Measurements from ENCODE around the gene KIF5C.
"Not testable (repeated sequence)": the region's sequence is repeated elsewhere in the genome, so short reads cannot be mapped to it uniquely, and the experiment has no call there.

Gene KIF5C

DNA sequence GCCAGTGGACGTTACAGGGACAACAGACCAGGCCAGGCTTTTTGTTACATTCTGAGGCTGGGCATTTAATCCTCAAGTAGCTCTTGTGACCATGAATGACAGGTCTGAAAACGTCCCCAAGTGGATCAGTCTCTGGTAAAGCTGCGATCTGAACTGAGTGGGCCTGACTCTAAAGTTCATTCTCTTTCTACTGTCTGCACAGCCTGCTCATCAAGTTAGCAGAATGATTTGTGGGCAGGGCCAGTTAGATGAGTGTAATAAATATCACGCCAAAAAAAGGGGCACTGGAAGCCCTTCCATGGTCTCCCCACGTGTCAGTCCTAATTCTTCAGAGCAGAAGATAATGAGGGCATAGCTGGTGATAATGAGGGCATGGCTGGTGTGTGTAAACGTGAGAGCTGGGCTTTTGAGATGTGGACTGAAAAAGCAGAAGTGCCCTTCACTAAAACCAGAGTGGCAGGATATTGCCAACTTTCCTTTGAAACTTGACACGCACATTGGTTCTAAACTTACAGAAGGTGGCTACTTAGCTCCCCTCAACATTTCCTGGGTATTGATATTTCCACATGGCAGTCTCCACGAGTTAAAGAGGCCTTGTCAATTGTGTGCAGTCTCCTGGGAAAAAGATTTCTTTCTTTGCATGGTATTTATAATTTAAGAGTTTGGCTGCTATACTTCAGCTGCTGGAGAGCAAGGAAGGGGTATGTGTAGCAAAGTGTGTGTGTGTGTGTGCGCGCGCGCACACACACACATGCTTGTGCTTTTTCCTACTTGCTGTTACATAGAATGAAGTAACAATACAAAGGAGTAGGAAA lies 90.8 kb downstream of the KIF5C start:
- no peak for DNase-seq (ENCODE audit: low read depth)

DNA sequence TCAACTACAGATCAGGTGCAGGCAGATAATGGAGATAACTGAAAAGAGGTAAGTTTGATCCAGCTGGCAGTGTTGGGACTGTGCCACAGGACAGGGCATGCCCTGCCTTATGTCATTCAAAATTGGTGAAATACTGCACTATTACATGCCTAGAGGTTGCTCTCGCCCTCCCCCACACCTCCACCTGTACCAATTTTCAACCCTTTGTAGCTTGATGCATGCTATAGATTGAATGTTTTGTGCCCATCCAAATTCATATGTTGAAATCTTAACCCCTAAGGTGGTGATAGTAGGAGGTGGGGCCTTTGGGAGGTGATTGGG lies 91.4 kb downstream of the KIF5C start:
- no peak for DNase-seq (ENCODE audit: low read depth)

DNA sequence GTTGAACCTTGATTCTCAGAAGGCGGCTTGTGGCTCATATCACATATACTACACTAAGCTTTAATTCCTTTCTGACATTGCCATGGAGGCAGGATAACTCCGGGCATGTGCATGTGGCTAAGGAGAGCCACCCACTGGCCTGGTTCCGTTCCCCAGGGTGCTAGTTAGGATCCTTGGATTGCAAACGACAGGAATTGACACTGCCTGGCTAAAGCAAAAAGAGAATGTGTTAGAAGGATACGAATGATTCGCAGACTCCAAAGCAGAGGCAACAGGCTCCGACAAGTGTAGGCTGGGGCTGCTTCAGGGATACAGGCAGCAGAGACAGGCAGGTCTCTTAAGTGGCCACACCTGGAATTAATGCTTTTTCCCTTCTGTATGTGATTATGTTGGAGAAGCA lies 92.0 kb downstream of the KIF5C start:
- no peak for DNase-seq (ENCODE audit: low read depth)

DNA sequence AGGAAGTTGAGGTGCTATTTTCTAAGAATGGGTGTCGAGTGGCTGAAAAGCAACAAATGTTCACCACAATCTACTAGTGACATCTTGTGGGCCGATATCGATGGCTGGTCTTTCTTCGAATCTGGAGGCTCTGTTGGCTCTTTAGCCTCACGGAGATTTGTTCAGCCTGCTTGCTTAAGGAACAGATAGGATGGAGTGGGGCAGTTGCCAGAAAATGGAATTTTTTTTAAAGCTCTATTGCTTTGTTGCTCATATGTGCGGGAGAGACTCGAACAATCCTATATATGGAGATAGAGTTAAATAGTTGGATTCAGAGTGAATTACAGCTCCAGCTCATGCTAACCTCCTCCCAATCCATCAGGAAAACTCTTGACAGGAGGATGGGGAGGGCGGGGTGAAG lies 92.6 kb downstream of the KIF5C start:
- DNase-seq (ENCODE audit: low read depth), result no peak

DNA sequence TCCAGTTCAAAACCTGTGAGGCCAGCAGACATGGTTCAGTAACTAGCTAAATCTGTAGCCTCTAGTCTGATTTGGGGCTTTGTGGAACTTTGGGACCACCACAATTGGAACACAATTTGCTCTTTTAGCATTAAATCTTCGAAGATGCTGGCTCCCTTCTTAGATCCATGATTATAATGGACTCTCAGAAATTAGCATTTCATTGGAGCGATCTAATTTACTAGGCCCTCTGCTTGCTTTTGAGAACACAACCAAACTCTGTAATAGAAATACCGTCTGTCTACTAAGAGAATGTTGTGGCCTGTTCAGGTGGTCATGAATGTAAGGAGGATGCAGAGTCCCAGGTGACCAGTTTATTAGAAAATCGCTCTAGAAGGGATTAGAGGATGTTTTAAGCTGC lies 93.3 kb downstream of the KIF5C start:
- DNase-seq (ENCODE audit: low read depth), result no peak

DNA sequence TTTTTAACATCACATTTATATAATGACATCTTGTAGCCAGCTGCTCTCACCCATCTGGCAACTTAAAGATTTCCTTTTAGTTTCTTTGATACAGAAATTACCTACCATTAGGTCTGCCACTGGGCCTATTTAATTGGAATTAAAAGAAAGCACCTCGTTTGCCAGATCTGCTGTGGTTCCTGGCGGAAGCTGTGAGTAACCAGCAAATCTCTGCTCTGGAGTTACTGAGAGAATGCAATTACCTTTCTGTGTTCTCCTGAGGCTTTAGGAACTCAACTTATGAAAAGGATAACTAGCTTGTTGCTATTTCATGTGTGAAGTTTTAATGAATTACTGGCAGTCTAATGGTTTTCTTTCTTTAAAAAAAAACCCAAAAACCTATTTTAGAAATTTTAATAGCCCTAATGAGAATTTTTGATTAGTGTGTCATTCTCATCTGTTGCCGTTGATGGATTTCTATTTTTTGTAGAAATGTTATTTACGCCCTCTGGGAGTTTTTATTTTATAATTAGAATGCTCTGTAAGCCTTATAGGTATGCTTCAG lies 93.8 kb downstream of the KIF5C start:
- no peak for DNase-seq (ENCODE audit: low read depth)

DNA sequence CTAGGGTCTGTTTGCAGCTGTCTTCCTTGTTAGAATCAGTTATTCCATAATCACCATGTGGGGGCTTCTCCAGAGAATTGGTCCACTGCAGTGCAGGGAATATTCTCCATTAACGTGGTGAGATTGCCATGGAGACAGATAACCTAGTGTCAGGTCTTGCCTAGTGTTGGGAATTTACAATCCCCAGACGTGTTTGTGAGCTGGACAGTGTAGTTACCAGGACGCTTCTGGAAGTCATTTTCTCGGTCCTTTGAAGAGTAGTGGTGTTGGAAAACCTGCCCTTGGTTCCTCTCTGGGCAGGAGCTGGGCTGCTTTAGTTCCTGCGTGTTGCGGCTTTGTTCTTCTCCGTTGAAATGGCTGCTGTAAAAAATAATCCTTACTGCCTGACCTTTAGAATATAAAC lies 94.6 kb downstream of the KIF5C start:
- no peak for DNase-seq (ENCODE audit: low read depth)

DNA sequence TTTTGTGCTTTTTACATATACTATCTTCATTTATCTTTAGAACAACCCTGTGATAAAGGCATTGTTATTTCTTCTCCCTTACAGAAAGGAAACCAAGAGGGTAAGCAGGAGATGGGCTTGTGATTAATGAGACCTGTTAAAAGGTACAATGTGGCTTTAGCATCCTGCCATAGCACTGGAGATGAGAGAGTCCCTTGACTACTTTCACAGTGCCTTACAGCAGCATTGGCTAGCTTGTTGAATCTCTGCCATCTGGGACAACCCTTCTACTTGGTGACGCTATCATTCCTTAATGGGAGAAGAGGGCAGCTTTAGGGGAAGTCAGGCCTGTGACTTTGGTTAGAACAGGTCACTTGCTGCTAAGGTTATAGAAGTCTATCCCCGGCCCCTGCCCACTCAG lies 95.4 kb downstream of the KIF5C start:
- DNase-seq (ENCODE audit: low read depth), result no peak

DNA sequence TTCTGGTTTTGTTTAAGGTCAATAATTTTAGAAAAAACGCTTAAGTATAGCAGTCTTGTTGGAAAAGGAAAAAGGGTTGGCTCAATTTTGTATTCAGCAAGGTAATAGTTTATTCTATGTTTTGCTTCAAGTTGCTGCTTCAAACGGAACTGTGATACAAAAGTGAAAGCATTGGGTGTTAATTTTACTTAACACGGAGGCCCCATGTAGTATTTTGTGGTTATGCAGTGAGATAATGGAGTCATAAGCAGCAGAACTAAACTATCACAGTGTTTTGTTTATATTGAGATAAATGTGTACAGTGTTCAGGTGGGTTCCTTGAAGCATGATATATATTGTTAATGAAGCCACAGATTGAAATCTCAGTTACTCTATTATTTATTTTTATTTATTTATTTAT lies 96.5 kb downstream of the KIF5C start:
- no peak for DNase-seq (ENCODE audit: low read depth)

DNA sequence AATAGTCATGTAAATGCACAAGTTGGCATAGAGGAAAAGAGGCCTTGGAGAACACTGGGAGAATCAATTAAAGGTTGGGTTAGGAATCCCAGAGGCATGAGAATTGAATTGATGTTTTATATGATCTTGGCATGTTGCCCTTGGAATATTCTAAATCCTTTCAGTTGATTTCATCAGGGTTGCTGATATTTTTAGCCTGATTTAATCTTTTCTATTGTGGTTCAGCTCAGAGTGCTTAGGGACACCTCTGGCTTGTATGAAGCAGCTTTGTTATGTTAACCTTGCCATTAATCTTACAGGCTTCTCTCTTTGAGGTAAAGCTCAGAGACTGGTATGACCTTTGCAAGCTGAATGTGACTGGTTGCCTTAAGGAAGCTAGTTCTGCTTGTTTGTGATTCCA lies 99.1 kb downstream of the KIF5C start:
- no peak for DNase-seq (ENCODE audit: low read depth)

DNA sequence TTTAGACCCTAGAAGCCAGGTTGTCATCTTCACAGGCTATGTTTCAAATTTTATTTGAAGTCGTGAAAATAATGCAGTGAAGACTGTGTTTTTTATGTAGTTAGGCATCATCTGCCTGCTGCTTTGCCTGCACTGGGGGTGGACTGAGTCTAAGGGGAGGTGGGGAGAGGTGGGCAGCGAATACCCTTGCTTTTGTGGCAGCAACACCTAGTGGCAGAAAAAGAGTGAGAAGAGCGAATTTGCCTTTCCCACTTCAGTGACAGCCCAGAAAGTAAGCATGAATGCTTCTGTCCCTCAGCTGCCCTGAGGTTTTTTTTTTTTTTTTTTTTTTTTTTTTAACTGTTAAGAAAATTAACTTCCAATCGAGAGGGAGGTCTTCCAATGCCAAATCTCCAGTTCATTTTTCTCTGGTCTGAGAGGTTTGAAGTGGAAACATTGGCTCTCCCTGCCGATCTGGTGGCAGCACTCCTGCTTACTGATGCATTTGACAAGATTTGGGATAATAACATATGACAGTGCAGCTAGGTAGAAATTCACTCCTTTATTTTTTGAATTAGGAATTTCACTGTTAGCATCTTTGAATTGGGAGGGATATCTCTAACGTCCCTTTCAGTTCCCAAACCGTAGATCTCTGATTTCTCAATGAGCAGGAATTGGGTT lies 103.1 kb downstream of the KIF5C start:
- no peak for DNase-seq (ENCODE audit: low read depth)

DNA sequence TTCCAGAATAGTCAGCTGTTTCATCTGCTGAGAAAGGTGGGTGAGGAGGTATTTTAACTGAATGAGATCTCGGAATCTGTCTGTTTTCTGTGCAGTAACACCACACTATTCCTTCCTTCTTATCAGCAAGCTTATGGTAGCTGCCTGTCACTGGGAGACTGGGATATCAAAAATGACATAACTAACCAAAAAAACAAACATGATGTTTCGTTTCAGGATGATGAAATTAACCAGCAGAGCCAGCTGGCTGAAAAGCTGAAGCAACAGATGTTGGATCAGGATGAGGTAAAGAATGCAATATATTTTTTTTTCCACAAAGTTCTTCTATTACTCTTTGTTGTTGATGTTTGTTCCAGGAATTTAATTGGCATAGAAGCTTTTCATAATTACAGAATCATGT lies 103.7 kb downstream of the KIF5C start:
- DNase-seq (ENCODE audit: low read depth), result no peak

DNA sequence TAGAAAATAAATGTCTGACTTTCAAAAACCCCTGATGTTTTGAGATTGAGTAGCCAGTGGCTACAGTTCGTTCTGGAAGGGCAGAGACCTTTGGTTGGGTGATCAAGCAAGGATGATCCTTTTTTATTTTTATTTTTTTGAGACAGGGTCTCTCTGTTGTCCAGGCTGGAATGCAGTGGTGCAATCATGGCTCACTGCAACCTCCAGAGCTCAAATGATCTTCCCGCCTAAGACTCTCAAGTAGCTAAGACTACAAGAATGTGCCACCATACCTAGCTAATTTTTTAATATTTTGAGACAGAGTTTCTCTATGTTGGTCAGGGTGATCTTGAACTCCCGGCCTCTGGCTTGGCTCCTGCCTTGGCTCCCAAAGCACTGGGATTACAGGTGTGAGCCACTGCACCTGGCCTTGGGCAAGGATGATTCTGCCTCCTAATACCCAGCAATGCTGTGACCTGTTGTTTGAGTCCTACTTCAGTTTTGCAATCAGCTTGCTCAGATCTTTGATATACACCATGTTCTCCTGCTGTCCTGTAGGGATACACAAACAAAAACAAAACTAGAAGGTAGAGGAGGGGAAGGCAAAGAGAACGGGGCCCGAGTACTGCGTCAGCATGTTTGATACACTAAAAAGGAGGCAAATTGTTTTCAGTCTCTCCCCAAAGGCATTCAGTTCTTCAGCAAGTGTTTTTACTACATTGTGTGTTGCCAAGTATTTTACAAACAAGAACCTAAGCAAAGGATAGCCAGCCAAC lies 104.3 kb downstream of the KIF5C start:
- no peak for DNase-seq (ENCODE audit: low read depth)

DNA sequence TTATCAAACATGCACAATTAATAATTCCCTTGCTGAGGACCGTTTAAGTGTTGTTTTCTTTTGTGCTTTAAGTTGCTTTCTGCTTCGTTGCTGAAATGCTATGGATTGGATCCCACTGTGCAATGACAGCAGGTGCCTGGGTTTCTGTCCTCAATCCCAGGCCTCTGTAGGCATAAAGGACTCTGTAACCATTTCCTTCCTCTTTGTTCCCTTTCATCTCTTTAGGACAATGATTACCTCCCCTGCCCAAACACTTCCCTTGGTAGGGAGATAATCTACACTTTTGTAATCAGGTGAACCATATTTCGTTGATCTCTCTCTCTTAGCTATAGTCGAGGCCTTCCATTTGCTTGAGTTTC lies 104.9 kb downstream of the KIF5C start:
- DNase-seq (ENCODE audit: low read depth), result no peak

DNA sequence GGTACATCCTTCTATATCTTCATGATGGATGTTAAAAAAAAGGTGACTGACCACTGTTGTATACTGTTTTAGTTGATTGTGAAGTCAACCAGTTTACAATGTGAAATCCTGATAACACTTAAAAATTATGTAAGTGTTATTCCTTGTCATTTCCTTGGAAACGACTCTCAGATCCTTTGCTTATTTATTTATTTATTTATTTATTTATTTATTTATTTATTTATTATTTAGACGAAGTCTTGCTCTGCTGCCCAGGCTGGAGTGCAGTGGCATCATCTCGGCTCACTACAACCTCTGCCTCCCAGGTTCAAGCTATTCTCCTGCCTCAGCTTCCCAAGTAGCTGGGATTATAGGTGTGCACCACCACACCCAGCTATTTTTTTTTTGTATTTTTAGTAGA lies 105.5 kb downstream of the KIF5C start:
- DNase-seq (ENCODE audit: low read depth), result not testable (repeated sequence)

DNA sequence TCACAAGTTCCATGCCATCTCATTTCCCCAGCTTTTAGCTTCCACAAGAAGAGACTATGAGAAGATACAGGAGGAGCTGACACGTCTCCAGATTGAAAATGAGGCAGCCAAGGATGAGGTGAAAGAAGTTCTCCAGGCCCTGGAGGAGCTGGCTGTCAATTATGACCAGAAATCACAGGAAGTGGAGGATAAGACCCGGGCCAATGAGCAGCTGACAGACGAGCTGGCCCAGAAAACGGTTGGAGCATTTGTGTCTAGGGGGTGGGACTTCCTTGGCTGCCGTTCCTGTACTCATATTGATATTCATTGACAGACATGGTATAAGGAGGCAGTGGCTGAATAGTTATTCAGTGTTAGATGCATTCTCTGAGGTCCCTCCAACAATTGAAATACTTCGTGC lies 106.3 kb downstream of the KIF5C start:
- DNase-seq (ENCODE audit: low read depth), result no peak

DNA sequence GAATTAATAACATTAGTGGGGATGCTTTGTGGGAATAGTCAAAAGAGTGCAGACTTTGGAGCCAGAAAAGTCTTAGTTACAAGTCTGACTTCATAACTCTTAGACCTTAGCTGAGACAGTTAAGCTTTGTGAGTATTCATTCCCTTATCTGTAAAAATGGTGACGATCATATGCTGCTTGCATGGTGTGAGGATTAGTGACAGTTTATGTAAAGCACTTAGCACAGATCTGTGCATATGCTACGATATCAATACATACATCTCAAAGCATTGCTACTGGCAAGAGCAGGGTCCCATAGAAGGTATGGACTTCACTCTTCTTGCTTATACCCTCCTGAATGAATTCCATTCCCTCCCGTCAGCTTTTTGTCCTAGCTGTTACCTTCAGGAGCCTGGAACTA lies 106.8 kb downstream of the KIF5C start:
- no peak for DNase-seq (ENCODE audit: low read depth)

DNA sequence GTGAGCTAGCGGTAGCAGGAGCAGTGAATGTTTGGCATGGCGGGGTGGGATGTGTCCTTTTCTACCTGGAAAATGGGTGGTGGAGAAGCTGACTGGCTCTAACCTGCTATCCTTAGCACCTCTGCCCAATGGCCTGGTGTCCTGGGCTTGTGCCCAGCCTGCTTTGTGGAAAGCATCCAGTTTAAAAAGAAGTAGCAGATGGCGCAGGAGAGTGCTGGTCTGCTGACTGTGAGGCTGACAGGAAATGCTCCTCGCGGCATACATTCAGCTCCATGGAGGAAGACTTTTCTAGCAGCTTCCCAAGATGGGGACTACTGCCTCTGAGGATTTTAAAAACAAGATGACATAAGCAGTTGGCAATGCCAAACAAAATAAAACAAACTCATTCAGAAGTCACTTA lies 107.3 kb downstream of the KIF5C start:
- no peak for DNase-seq (ENCODE audit: low read depth)

DNA sequence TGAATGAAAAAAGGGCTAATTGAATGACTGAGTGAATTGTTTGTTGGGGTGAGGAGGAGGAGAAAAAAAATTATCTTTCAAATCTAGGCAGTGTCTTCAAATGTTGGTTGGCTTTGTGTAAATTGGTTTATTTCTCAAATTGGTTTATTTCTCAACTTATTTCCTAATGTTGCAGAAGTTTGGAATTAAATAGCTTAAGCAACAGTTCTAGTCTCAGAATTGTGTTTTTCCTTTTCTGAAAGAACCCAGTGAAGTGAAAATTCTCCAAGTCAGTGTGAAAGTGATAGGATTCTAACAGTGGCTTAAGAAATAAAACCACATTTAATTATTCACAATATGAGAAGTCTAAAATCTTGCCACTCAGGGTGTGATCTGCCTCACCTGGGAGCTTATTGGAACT lies 108.9 kb downstream of the KIF5C start:
- DNase-seq (ENCODE audit: low read depth), result no peak

DNA sequence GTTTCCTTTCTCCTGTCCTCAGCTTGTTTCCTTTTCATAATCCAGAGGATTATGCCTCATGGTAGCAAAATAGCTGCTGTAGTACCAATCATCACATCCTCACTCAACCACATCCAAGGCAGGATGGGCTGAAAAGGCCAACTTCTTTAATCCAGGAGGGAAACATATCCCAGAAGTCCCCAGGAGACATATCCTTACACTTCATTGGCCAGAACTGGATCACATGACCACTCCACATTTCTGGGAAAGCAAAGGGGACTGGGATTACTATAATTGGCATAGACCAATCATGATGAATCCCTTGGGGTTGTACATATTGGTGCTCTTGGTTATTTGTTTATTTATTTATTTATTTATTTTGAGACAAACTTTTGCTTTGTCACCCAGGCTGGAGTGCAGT lies 109.4 kb downstream of the KIF5C start:
- DNase-seq (ENCODE audit: low read depth), result no peak

DNA sequence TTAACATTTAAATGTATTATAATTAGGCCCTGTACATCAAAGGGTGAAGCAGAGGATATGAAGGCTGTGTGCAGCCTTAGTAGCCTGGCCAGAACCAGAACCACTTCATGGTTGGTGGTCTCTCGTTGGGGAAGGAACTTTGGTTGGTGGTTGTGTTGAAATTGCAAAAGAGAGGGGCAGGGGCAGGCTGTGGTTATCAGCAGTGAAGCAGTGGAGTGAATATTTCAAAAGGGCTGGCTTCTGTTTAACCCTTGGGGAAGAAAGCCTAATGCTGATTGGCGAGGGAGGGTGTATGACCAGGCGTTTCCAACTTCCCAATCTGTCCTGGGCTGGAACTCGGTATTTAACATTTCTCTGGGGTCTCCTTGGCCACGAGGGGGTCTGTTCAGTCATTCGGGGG lies 112.3 kb downstream of the KIF5C start:
- no peak for DNase-seq (ENCODE audit: low read depth)

DNA sequence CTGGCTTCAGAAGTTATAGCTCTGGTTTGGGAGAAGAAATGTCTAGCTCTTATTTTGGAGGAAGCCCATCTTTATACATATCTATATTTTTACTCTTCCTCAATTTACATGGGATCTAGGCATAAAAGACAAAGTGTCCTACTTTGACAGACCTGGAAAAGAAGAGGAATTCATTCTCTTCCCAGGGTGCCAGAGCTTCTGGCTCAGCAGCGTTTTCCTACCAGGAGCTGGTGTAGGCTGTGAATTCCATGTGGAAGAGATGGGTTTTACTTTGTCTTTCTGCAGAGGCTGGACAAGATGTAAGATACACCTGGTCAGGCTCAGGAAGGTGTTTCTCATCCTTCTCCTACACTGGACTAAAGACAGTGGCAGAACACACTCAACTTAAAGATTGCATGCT lies 113.3 kb downstream of the KIF5C start:
- DNase-seq (ENCODE audit: low read depth), result no peak

DNA sequence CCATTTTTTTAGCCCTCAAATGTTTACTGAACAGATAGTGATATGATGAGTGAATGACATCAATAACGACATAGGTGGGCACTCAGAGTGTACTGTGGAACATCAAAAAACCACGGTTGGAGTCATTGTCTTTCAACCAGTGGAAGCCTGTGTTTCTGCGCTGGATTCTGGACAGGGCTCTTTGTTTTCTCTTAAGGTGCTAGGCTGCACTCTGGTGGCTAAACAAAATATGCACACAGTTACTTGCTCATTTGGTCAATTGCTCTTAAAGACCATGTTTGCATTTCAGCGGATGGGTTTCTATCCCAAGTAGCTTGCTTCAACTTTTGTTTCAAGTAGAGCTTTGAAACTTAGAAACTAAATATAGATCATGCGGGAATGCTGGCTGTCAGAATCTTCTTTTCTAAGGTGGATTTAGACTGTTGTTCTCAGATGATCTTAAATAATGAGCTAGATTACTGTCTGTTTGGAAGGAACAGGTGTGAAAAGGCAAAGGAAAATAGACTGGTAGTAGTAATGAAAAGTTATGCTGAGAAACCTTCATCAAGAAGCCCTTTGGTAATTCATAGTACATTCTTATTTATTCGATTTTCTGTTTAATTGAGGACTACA lies 115.0 kb downstream of the KIF5C start:
- DNase-seq (ENCODE audit: low read depth), result no peak
